ENCODE results near the gene TEKT5. TPM values are rescaled to one million over a fixed set of nuclear protein-coding genes. Genes with fewer than 3 reads are reported as not detected.

The TEKT5 gene
- total RNA-seq, 2 donors from 2014 or later: 0.31 TPM; not detected in 1

DNA sequence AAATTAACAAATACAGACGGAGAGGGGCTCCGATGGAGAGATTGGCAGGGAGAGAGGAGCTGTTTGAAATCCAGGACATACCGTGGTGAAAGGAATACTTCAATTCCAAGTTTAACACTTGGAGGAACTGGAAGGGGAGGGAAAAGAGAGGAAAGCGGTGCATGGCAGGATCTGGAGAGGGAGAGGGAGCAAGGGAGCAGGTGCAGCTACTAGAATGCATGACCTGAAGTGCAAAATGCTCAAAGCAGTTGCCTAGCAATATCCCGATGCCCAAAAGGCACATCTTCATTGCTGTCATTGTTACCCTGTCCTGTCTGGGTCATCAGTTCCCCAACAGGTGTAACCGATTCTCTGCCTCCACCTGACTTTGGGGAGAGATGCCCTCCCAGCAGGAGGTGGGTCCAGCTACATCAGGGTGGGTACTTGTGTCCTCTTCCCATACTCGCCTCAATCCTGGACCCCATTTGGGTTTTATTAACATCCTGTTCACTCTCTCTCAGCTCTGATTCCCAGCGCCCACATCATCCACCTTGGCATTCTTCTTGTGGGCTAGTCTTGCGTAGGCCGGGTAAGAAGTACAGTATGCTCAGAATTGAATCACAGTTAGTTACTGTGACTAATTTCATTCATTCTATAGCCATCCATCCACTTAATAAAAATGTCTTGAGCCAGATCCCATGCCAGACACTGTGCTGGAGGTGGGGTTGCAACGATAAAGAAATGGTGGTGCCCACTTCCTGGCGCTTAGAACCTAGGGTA, 76.9 kb downstream of the TEKT5 start:
- Mint-ChIP-seq H3K27me3 (ENCODE audit: insufficient read depth) (peaks cover 34% of the 10 kb centered on the region), H3K4me3 (no peak overlapping the region), H3K4me1 (peaks cover 36% of the 10 kb centered on the region), H3K36me3 (ENCODE audit: low read depth) (no peaks in the 10 kb centered on the region), H3K27ac (no peak overlapping the region), H3K9me3 (no peaks in the 10 kb centered on the region)
- no peak overlapping the region for H3K4me3 ChIP-seq (ENCODE audit: low read length)
- DNase-seq: no peak
- H3K4me1 ChIP-seq (ENCODE audit: control insufficient read depth, insufficient read depth, low read length): peaks cover 19% of the 10 kb centered on the region
- no peaks in the 10 kb centered on the region for H3K36me3 ChIP-seq (ENCODE audit: control insufficient read depth, insufficient read depth, low read length)
- H3K27me3 ChIP-seq (ENCODE audit: control insufficient read depth, insufficient read depth, low read length, poor library complexity, severe bottlenecking): peaks cover 6% of the 10 kb centered on the region
- H3K27ac ChIP-seq (ENCODE audit: low read depth, low read length): peak overlapping the region; percentile 5
- H3K9ac ChIP-seq (ENCODE audit: extremely low read depth, low read length, poor library complexity, severe bottlenecking): no peak overlapping the region
- no peaks in the 10 kb centered on the region for H3K9me3 ChIP-seq (ENCODE audit: control insufficient read depth, low read length)
- TF ChIP-seq, protein P1, sequence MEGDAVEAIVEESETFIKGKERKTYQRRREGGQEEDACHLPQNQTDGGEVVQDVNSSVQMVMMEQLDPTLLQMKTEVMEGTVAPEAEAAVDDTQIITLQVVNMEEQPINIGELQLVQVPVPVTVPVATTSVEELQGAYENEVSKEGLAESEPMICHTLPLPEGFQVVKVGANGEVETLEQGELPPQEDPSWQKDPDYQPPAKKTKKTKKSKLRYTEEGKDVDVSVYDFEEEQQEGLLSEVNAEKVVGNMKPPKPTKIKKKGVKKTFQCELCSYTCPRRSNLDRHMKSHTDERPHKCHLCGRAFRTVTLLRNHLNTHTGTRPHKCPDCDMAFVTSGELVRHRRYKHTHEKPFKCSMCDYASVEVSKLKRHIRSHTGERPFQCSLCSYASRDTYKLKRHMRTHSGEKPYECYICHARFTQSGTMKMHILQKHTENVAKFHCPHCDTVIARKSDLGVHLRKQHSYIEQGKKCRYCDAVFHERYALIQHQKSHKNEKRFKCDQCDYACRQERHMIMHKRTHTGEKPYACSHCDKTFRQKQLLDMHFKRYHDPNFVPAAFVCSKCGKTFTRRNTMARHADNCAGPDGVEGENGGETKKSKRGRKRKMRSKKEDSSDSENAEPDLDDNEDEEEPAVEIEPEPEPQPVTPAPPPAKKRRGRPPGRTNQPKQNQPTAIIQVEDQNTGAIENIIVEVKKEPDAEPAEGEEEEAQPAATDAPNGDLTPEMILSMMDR (conservative IDR thresholded peaks at IDR 0.05): no peak
- 79 to 80% methylated on average over 11 to 12 of the region's 12 CpGs for WGBS, 2 experiments (ENCODE audit: insufficient coverage in 1 of 2, insufficient read length in 1 of 2)

DNA sequence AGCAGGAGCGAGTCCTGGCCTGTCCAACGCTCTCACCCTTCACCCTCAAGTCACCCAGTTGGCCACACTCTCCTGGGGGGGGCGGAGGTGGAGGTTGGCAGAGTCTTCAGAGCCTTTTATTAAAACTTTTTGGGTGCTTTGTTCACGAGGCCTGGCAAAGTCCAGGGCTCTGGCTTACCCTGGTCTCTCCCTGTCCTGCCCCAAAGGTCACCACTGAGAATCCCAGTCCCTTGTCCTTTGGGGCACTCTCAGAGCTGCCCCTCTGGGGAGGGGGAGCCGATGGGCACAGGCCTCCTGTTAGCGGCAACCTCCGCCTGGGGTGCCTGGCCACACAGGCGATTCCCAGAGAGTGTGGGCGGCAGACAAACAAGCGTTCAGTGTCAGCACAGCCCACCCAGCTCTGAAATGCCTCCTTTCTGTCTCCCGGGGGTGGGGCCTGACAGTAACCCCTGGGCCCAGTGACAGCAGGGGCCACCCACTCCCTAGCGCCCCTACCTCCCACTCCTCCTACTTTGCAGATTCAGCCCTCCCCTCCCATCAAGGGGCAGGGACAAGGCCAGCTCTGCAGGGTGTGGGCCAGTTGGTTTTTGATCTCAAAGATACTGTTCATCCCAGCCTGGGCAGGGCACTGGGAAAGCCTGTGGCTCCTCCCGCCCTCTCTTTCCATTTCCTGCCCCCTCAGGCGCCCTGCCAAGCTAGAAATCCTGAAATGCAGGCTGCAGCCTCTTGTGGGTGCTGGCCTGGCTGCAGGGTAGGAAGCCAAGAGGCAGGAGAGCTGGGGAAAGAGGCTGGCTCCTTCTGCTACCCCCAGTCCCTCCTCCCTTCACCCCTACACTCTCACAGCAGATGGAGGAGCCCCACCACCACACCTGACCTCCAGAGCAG, 77.7 kb downstream of the TEKT5 start:
- Histone ChIP-seq H3K27ac (ENCODE audit: low read depth, low read length) (peak overlapping the region; percentile 5), H3K9me3 (ENCODE audit: control insufficient read depth, low read length) (no peaks in the 10 kb centered on the region), H3K4me1 (ENCODE audit: control insufficient read depth, insufficient read depth, low read length) (peaks cover 14% of the 10 kb centered on the region), H3K27me3 (ENCODE audit: control insufficient read depth, insufficient read depth, low read length, poor library complexity, severe bottlenecking) (peaks cover 6% of the 10 kb centered on the region), H3K9ac (ENCODE audit: extremely low read depth, low read length, poor library complexity, severe bottlenecking) (no peak overlapping the region), H3K36me3 (ENCODE audit: control insufficient read depth, insufficient read depth, low read length) (no peaks in the 10 kb centered on the region), H3K4me3 (ENCODE audit: low read length) (no peak overlapping the region)
- Mint-ChIP-seq H3K27ac (no peak overlapping the region), H3K4me1 (peaks cover 31% of the 10 kb centered on the region), H3K27me3 (ENCODE audit: insufficient read depth) (peaks cover 34% of the 10 kb centered on the region), H3K4me3 (no peak overlapping the region), H3K9me3 (no peaks in the 10 kb centered on the region), H3K36me3 (ENCODE audit: low read depth) (no peaks in the 10 kb centered on the region)
- TF ChIP-seq, protein P1 (conservative IDR thresholded peaks at IDR 0.05): no peak
- DNase-seq: peak; percentile 83
- WGBS, 2 experiments (ENCODE audit: insufficient coverage in 1 of 2, insufficient read length in 1 of 2): 38 to 49% methylated on average over 6 to 14 of the region's 14 CpGs

DNA sequence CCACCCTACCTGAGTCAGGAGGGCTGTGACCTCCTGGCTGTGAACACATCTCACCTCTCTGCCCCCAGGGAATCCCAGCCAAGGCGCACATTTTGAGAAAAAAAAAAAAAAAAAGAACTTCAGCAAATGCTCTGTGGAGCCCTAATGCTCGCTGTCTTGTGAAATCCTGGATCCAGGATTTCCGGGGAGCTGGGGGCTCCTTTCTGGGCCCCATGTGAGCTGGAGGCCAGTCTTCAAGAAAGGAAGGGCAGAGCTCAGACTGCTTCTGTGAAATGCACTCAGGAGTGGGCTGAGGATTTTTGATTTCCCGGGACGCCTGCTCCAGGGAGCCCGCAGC, 78.3 kb downstream of the TEKT5 start:
- Mint-ChIP-seq H3K27me3 (ENCODE audit: insufficient read depth) (peaks cover 34% of the 10 kb centered on the region), H3K4me3 (no peak overlapping the region), H3K27ac (no peak overlapping the region), H3K9me3 (no peaks in the 10 kb centered on the region), H3K4me1 (peaks cover 29% of the 10 kb centered on the region), H3K36me3 (ENCODE audit: low read depth) (no peaks in the 10 kb centered on the region)
- H3K9me3 ChIP-seq (ENCODE audit: control insufficient read depth, low read length): no peaks in the 10 kb centered on the region
- no peak overlapping the region for H3K4me3 ChIP-seq (ENCODE audit: low read length)
- H3K27ac ChIP-seq (ENCODE audit: low read depth, low read length): no peak overlapping the region
- H3K4me1 ChIP-seq (ENCODE audit: control insufficient read depth, insufficient read depth, low read length): peaks cover 13% of the 10 kb centered on the region
- H3K27me3 ChIP-seq (ENCODE audit: control insufficient read depth, insufficient read depth, low read length, poor library complexity, severe bottlenecking): peaks cover 6% of the 10 kb centered on the region
- 76 to 77% methylated on average over 5 to 6 of the region's 6 CpGs for WGBS, 2 experiments (ENCODE audit: insufficient coverage in 1 of 2, insufficient read length in 1 of 2)
- no peaks in the 10 kb centered on the region for H3K36me3 ChIP-seq (ENCODE audit: control insufficient read depth, insufficient read depth, low read length)
- DNase-seq: no peak
- H3K9ac ChIP-seq (ENCODE audit: extremely low read depth, low read length, poor library complexity, severe bottlenecking): no peak overlapping the region
- TF ChIP-seq, protein P1 (conservative IDR thresholded peaks at IDR 0.05): no peak

Measured in endodermal cell (in vitro differentiated cells).